ENCODE results near the gene SNTB2.

DNA sequence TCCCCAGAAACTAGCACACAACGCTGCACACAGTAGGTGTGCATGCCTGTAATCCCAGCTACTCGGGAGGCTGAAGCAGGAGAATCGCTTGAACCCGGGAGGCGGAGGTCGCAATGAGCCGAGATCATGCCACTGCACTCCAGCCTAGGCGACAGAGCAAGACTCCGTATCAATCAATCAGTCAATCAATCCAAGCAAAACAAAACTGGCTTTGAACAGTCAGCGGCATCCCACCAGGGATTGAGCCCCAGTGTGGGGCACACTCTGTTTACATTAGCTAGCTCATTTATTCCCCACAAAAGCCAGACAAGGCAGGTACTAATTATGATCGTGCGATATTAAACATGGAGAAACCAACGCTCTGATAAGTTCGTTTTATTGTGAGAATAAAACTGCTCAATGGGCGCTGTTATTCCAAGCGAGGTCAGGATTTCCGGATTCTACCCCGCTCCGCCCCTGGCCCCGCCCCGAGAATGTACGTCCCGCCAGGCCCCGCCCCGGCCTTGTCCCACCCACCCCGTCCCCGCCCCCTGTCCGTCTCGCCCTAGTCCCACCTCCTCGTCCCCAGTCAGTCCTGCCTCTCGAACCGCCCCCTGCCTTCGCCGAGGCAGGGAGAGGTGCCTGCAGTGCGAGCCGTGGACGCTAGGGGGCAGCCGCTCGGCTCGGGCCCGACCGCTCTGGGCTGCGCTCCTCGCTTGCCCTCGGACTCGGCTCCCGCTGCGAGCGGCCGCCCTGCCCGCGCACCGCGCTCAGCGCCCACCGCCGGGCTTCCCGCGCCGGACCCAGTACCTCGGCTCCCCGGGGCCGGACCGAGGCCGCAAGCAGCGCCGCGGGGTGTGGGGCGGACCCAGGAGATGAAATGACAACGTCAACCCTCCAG lies 123.9 kb downstream of the SNTB2 start, which contains the start of gene VPS4A:
- TF ChIP-seq, protein P1, sequence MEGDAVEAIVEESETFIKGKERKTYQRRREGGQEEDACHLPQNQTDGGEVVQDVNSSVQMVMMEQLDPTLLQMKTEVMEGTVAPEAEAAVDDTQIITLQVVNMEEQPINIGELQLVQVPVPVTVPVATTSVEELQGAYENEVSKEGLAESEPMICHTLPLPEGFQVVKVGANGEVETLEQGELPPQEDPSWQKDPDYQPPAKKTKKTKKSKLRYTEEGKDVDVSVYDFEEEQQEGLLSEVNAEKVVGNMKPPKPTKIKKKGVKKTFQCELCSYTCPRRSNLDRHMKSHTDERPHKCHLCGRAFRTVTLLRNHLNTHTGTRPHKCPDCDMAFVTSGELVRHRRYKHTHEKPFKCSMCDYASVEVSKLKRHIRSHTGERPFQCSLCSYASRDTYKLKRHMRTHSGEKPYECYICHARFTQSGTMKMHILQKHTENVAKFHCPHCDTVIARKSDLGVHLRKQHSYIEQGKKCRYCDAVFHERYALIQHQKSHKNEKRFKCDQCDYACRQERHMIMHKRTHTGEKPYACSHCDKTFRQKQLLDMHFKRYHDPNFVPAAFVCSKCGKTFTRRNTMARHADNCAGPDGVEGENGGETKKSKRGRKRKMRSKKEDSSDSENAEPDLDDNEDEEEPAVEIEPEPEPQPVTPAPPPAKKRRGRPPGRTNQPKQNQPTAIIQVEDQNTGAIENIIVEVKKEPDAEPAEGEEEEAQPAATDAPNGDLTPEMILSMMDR (IDR thresholded peaks at IDR 0.05) = peak in 3 of 4 experiments; percentile 95 to 98 (median 96)
- TF ChIP-seq POLR2A (IDR thresholded peaks at IDR 0.05) = peak; percentile 86 to 88
- peak; percentile 81 for TF ChIP-seq POLR2AphosphoS5 (IDR thresholded peaks at IDR 0.05)
